ENCODE measurements around the gene CACFD1. TPM values are rescaled to one million over a fixed set of nuclear protein-coding genes. Genes with fewer than 3 reads are reported as not detected.
A peak's percentile ranks its signal among the peaks of the same experiment; 100 is the strongest.

The CACFD1 gene
- polyA plus RNA-seq (ENCODE audit: insufficient read length in 12 of 12): 10 to 100 TPM in 11 of 12 donors, not detected in 1; 10.4 to 22.4 (median 13.1) TPM
- long read RNA-seq, donor 1, transcript CACFD1-202 (5 exons, 2,794 nt): major isoform, 9 of 10 reads
- long read RNA-seq, donor 1, partial matches to known transcripts: 0 of 10 reads
- long read RNA-seq, donor 1, other reads (novel, unspliced or antisense): 0 of 10 reads
- long read RNA-seq, donor 2, partial matches to known transcripts: 0 of 7 reads
- long read RNA-seq, donor 2, other reads (novel, unspliced or antisense): 0 of 7 reads
- long read RNA-seq, donor 3, partial matches to known transcripts: 0 of 5 reads
- long read RNA-seq, donor 3, other reads (novel, unspliced or antisense): 0 of 5 reads
- long read RNA-seq, donor 4, partial matches to known transcripts: 0 of 1 reads
- long read RNA-seq, donor 4, other reads (novel, unspliced or antisense): 0 of 1 reads
- long read RNA-seq, donor 5: 0 reads
- long read RNA-seq, donor 6, partial matches to known transcripts: 0 of 5 reads
- long read RNA-seq, donor 6, other reads (novel, unspliced or antisense): 0 of 5 reads
- long read RNA-seq, donor 7, partial matches to known transcripts: 0 of 2 reads
- long read RNA-seq, donor 7, other reads (novel, unspliced or antisense): 0 of 2 reads
- long read RNA-seq, donor 8, partial matches to known transcripts: 0 of 3 reads
- long read RNA-seq, donor 8, other reads (novel, unspliced or antisense): 0 of 3 reads
- long read RNA-seq, donor 9, partial matches to known transcripts: 0 of 4 reads
- long read RNA-seq, donor 9, other reads (novel, unspliced or antisense): 0 of 4 reads
- long read RNA-seq, donor 10, transcript CACFD1-202 (5 exons, 2,794 nt): major isoform, 10 of 15 reads
- long read RNA-seq, donor 10, transcript CACFD1-201 (4 exons, 2,688 nt): minor isoform, 5 of 15 reads
- long read RNA-seq, donor 10, partial matches to known transcripts: 0 of 15 reads
- long read RNA-seq, donor 10, other reads (novel, unspliced or antisense): 0 of 15 reads
- long read RNA-seq, donor 11, partial matches to known transcripts: 0 of 7 reads
- long read RNA-seq, donor 11, other reads (novel, unspliced or antisense): 0 of 7 reads

DNA sequence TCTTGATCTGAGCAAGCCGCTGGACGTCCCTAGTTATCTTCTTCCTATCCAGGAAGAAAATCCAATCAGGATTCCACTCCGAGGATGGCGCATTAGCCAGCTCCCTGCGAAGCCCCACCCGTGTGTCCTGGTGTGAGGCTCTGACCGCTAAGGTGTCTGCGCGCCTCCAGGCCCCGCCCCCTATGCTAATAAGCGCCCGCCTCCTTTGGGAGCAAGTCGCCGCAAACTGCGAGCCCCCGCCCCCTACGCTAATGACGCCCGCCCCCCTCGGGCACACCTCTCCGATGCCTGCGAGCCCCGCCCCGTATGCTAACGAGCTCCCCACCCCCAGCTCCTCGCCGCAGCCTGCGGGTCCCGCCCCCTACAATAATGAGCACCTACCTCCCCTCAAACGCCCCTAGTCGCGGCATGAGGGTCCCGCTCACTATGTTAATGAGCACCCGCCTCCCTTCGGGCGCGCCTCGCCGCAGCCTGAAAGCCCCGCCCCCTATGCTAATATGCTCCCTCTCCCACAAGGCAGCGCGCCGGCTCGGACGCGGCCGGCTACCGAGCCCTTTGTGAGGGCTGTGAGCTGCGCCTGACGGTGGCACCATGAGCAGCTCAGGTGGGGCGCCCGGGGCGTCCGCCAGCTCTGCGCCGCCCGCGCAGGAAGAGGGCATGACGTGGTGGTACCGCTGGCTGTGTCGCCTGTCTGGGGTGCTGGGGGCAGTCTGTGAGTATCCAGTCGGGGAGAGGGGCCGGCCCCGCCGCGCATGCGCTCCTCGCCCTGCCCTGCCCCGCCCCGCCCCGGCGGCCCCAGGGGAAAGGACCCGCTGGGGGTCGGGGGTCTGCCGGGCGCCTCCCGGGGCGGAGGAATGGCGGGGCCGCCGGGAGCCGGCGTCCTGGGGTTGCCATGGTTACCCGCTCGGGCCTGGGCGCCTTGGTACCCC lies at the start of gene CACFD1:
Gene CACFD1, plus strand, starts transcription at position 503 of the 929 bp plus-strand sequence. Its CDS starts 89 bp downstream, at position 592.
- DNase-seq: peak; percentile 92

- DNase-seq: no peak
These were observed 44.6 kb upstream of the CACFD1 start for GRCh38 chr9:133415170-133415569.

DNA sequence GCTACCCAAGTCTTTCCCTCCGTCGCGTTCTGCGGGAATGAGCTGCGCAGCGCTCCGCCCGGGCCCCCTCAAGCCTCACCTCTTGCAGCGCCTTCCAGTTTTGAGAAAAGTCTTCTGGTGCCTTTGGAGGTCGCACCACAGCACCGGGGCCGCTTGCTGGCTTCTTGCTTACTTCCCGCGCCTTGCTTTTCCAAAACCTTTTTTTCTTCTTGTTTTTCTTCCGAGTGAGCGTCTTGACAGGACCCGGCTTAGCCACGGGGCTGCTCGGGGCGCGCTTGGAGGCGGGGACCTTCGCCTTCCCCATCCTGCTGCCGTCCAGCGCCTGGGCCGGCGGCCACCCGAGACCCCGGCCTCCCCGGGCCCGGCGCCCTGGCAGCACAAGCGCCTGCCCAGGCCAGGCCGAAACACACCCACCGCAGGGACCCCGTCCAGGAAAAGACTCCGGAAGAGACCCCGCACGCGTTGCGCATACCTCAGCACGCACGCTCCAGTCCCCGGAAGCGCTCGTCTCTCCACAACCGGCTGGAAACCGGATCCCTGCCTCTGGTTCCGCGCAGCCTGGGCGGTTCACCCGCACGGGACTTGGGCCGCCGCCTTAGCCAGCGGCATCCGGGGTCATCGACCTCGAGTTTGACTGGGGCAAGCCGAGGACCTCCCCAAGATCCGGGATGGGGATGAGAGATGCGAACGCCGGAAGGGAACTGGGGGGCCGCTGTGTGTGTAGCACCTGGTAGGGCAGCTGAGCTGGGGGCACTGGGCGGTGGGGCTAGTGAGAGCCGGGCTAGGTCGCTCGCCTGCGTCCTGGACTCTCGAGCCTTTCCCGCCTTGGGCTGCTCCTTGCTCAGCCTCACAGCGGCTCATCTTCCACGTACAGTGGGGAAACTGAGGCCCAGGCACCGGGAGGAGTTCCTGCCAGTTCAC lies 42.0 kb upstream of the CACFD1 start, which contains the start of gene REXO4:
Gene REXO4, minus strand, starts transcription at position 470 of the 921 bp plus-strand sequence. Its CDS starts 166 bp downstream, at position 304.
- peak; percentile 86 for DNase-seq

DNA sequence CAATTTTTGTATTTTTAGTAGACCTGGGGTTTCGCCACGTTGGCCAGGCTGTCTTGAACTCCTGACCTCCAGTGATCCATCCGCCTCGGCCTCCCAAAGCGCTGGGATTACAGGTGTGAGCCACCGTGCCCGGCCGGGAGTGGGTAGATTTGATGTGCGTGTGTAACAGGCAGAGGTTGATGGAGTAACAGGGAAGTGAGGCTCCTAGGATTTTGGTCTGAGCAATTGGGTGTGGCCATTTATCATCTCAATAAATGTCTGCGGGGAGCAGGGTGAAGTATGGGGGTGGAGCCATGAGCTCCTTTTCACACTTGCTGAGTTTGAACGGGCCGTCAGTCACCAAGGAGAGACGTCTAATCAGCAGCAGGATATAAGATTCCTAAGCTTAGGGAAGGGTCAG lies 40.8 kb upstream of the CACFD1 start:
- DNase-seq: no peak

GRCh38 chr9:133420392-133420827 lies 39.4 kb upstream of the CACFD1 start:
- DNase-seq: no peak

DNA sequence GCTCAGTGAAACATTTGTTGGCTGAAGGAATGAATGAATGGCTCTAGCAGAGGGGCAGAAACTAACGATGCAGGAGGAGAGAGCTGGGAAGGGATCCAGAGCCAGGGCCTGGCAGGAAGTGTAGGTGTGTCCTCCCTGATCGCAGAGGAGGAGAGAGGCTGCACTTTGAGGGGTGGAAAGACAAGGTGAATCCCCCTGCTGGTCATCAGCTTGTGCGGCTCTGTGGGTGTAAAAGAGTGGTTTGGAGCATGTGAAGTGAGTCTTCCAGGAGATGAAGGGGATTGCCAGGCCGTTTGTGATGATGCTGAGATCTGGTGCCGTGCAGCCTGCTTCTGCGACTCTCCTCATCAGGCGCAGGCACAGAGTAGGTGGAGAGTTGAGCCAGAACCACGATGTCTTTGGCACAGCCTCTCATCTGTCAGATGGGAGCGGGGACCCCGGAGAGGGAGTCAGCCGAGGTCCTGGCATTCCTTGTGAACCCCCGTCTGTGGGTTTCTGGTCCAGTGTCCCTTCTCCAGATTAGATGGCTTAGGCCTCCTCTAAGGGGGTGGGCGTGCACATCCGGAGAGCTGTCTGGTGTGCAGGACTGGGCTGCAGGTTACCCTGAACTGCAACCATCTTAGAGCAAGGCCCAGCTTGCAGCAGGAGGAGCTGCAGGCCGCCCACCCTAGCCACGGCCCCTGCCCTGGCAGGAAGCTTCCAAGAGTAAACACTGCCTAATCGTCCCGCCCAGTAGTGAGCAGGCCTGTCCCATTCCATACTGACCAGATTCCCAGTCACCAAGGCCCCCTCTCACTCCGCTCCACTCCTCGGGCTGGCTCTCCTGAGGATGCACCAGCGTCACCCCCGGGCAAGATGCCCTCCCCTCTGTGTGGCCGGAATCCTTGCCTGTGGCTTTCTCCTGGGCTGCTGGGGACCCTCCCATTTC lies 37.9 kb upstream of the CACFD1 start, which contains the start of gene ADAMTS13:
Gene ADAMTS13, plus strand, starts transcription at position 753 of the 928 bp plus-strand sequence. Its CDS starts 77 bp downstream, at position 830.
- DNase-seq: no peak

- DNase-seq: no peak
These were observed 36.6 kb upstream of the CACFD1 start for GRCh38 chr9:133423216-133423615.

DNA sequence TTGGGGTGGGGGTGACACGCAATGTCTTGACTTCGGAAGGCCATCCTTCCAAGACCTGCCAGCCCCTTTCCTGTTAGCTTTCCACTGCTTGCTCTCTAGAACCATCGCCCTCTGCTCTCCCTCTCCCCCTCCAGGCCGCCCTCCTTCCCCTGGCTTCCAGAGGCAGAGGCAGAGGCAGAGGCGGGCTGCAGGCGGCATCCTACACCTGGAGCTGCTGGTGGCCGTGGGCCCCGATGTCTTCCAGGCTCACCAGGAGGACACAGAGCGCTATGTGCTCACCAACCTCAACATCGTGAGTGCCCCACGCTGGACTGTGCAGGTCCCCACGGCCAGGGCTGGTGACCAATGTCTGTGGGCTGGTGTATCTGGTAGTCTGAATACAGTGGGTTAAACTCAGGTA lies 35.6 kb upstream of the CACFD1 start:
- DNase-seq: no peak

GRCh38 chr9:133425049-133425632 lies 34.6 kb upstream of the CACFD1 start:
- no peak for DNase-seq

GRCh38 chr9:133426011-133426410 lies 33.8 kb upstream of the CACFD1 start:
- no peak for DNase-seq

GRCh38 chr9:133427658-133428348 lies 32.0 kb upstream of the CACFD1 start:
- DNase-seq: no peak

- DNase-seq: no peak
These were observed 31.1 kb upstream of the CACFD1 start for GRCh38 chr9:133428617-133429101.

DNA sequence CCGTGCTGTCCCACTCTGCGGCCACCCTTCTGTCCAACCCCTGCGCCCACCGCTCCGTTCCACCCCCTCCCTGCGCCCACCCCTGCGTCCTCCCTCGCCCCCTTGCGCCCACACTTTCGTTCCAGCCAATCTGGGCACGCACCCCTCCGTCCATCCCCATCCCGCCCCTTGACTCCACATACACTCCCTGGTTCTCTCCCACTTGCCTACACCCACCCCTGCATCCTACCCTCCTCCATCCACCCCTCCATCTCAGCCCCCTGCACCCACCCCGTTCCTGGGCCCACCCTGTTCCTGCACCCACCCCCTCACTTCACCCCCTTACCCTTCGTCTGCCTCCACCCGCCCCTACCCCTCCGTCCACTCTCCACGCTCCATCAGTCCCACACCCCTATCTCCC lies 30.6 kb upstream of the CACFD1 start:
- no peak for DNase-seq

GRCh38 chr9:133429641-133430161 lies 30.1 kb upstream of the CACFD1 start:
- DNase-seq: no peak

- DNase-seq: no peak
These were observed 29.5 kb upstream of the CACFD1 start for GRCh38 chr9:133430244-133430643.

DNA sequence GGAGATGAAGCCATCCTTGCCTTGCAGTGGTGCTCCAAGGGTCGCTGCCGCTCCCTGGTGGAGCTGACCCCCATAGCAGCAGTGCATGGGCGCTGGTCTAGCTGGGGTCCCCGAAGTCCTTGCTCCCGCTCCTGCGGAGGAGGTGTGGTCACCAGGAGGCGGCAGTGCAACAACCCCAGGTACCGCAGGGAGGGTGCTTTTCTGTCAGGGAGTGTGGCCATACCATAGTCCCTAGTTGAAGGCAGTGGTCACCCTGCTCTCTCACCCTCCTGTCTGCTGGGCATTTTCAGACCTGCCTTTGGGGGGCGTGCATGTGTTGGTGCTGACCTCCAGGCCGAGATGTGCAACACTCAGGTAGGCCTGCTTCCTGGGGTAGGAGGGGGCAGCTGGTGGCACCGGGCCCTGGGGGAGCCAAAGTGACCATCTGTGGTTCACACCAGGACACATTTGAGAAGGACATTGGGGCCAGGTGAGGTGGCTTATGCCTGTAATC lies 26.4 kb upstream of the CACFD1 start:
- DNase-seq: no peak

GRCh38 chr9:133436681-133437080 lies 23.1 kb upstream of the CACFD1 start:
- DNase-seq: no peak

Data from muscle of arm (tissue), 14 donors.